HTERT RPE-1 (cell line): ENCODE results near the gene ARHGEF7.

ENCODE experiments used
- in situ Hi-C: fragments of 300-500 bp; cut with MboI; formaldehyde crosslinking; loops from 4 replicates; pipeline ENCODE4 v1.14.3; 2020; ENCODE audit warnings: low sequenced_read_pairs

The ARHGEF7 gene

GRCh38 chr13:111217641-111218040 lies 102.5 kb downstream of the ARHGEF7 start:
- in situ Hi-C loops: no loop called here

DNA sequence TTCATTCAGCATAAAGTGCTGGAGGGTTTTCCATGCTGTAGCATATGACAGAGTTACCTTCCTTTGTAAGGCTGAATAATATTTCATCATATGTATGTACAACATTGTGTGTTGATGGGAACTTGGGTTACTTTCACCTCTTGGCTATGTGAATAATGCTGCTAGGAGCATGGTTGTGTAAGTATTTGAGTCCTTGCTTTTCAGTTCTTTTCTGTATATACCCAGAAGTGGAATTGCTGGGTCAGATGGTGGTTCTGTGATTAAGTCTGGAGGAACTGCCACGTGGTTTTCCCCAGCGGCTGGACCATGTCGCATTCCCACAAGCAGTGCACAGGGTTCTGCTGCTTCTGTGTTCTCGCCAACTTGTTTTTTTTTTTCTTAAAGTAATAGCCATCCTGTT lies 104.2 kb downstream of the ARHGEF7 start:
- in situ Hi-C loops: no loop called here

DNA sequence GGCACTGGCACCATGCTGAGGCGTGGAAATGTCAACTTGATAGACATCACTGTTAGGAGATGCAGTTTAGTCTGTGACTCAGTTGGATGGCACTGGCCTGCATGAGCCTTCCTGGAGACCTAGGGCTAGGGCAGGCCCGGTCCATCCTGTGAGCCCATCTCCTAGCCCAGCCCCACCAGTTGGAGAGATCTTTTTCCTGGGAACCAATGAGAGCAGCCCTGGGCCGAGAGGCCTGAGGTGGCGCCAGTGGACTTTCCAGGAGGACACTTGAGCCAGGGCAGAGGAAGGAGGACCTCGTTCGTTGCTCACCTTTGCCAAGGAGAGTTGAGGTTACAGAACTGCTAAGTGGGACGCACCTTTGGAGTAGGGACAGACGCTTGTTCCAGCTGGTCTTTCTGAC lies 104.8 kb downstream of the ARHGEF7 start:
- in situ Hi-C loops: no loop called here

- in situ Hi-C loops: no loop called here
These were observed 110.1 kb downstream of the ARHGEF7 start for GRCh38 chr13:111225166-111225565.

- in situ Hi-C loops: no loop called here
These were observed 110.9 kb downstream of the ARHGEF7 start for GRCh38 chr13:111225810-111226546.

DNA sequence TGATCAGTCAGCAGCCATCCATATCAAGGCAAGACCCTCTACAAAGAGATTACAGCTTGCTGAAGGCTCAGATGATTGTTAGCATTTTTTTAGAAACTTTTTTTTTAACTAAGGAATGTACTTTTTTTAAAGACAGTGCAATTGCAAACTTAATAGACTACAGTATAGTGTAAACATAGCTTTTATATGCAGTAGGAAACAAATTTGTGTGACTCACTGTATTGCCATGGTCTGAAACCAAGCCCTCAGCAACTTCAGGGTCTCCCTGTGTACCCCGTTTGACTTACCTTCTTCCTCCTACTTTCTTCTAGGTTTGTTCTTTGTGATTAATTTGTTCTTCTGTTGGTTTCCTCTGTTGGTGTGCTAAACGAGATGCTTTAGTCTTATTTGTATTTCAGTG lies 112.3 kb downstream of the ARHGEF7 start:
- in situ Hi-C loops: no loop called here

- in situ Hi-C loops: no loop called here
These were observed 113.4 kb downstream of the ARHGEF7 start for GRCh38 chr13:111228262-111229144.

- in situ Hi-C loops: no loop called here
These were observed 115.3 kb downstream of the ARHGEF7 start for GRCh38 chr13:111230385-111230930.

GRCh38 chr13:111232191-111232590 lies 117.1 kb downstream of the ARHGEF7 start:
- in situ Hi-C loops: no loop called here

- in situ Hi-C loops: no loop called here
These were observed 118.0 kb downstream of the ARHGEF7 start for GRCh38 chr13:111233080-111233479.

DNA sequence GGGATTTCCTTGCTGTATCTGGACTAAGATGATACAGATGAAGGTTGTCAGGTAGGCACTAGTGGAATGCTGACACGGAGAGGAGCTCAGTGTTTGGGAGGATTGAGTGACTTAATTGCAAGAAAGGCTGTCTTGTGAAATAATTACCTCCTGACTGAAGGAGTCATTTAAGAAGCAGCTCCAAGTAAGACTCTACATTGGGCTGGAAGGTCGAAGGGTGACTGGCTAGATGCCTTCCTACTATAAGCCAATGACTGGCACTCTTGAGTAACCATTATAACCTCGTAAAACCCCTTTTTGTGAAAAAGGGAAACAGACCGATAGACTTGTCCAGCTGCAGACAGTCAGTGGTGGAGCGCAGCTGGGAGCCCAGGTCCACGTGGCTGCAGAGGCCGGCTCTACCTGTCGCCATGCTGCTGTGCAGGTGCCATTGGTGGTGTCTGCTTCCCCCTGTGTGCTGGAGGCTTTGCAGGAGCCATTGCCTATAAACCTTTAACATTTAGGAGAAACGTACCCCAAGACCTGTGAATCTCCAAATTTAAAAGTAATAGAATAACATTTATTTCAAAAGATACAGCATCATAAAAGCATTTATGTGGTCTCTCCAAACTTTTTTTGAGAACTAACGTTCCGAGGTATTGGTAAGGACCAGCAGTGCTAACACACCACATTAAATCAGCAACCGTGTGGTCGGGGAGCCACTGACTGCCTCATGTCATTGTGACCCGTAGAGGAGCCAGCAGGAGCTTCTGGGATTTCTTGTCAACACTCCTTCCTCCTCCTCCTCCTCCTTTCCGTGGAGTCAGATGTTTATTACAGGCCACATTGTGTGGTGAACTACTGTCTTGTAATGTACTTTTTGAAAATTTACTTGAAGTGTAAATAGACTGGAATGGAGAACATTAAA lies 124.9 kb downstream of the ARHGEF7 start:
- in situ Hi-C loops: no loop called here

DNA sequence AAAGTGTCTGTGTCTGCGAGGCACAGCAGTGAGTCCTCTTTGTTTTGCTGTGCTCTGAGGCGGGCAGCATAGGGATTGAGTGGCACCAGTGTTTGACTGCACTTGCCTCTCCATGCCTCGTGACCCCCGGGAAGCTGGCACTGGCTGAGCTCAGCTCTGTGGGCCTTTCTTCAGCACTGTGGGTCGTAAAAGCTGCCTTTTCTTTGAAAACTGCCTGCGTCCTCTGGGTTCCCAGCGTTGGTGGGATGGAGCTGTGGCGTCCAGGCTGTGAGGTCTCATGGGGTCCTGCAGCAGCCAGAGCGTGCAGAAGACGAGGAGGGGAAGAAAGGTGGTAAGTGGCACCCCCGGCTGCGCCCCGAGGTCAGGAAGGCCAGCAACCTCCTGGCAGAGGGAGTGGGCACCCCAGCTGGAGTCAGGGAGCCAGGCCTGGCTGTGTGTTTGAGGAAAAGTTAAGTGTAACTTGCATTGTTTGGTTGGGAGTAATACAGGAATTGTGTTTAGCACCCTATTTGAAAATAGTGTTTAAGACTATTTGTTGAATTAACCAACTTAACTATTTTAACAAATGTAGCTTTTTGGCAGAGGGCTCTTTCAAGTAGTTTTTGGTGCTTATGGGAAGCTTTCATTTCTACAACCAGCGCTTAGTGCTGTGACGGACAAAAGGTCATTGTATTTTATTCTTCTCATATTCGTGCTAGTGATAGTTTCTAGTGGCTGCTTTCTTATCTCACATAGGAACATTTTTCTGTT lies 126.1 kb downstream of the ARHGEF7 start:
- in situ Hi-C loops: no loop called here

DNA sequence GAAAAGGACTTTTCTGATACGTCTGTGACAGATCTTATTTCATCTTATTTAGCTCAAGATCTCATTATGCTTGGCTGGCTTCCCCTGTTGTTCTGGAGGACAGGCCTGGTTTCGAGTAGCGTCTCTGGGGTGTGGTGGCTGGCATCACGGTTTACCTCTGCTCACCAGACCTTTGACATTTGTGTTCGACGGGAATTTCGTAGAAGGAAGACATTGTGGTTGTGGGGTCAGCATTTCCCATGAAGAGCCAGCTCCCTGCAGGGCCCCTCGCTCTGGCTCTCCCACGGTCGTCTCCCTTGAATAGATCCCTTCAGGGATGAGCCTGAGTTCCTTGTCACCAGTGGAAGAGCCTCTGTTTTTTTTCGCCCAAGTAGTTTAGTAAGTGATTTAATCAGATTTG lies 126.8 kb downstream of the ARHGEF7 start:
- in situ Hi-C loops: no loop called here

DNA sequence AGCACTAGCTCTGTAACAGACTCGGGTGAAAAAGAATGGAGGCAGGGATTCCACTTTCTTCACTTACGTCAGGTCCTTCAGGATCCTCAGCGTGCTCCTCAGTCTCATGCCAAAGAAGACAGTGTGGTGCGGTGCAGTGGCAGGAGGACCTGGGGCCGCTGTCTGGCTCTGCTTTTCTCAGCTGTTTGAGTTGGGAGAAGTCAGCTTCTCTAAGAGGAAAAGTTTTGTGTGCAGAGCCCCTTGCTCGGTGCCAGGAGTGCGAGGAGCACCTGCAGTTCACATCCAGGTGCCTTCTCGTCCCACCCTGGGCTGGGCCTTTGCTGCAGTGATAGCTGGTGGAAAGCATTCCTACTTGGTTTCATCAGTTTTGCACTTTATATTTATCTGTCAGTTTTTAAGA lies 127.5 kb downstream of the ARHGEF7 start:
- in situ Hi-C loops: no loop called here

GRCh38 chr13:111243981-111244380 lies 128.9 kb downstream of the ARHGEF7 start:
- in situ Hi-C loops: no loop called here

DNA sequence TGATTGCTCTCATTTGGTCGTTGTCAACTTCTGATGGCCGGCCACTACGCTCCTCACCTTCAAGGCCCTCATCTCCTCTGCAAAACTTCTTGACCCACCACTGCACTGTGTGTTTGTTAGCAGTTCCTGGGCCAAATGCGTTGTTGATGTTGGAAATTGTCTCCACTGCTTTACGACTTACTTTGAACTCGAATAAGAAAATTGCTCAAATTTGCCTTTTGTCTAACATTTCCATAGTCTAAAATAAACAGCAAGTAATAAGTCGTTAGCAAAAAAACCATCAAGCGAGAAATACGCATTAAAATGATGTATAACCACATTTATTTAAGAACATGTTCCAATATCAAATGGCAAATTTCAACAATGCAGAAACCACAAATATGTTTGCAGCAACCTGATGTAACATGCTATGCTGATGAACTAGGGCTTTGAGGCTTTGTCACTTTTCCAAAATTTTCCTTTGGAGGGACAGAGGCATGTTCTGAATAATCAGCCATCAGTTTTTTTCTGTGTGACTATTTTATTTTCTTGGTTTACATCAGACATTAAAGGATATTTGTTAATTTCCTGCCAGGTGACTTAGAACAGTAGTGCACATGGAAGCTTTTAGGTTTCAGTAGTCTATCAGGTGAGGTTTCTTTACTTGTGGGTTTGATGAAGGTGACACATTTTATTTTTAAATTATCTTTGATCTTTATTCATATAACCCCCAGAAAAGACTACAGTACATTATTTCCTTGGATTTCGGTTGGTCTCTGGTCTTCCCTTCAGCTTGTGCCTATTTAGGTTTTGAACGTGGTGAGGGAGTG lies 130.7 kb downstream of the ARHGEF7 start:
- in situ Hi-C loops: no loop called here

DNA sequence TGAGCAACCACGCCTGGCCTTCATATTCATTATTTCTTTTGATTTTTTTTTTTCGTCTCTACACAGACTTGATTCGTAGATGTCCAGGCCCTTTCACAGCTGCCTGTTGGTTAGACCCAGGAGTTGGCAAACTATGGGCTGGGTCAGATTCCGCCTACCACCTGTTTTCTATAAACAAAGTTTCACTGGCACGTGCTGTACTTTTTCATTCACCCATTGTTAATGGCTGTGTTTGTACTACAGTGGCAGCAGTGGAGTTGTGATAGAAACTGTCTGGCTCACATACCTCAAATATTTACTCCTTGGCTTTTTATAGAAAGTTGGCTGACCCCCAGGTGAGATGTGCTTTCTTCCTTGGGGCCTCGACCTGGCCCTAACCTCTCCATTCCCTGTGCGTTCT lies 132.4 kb downstream of the ARHGEF7 start:
- in situ Hi-C loops: no loop called here

GRCh38 chr13:111248822-111249221 lies 133.7 kb downstream of the ARHGEF7 start:
- in situ Hi-C loops: no loop called here

DNA sequence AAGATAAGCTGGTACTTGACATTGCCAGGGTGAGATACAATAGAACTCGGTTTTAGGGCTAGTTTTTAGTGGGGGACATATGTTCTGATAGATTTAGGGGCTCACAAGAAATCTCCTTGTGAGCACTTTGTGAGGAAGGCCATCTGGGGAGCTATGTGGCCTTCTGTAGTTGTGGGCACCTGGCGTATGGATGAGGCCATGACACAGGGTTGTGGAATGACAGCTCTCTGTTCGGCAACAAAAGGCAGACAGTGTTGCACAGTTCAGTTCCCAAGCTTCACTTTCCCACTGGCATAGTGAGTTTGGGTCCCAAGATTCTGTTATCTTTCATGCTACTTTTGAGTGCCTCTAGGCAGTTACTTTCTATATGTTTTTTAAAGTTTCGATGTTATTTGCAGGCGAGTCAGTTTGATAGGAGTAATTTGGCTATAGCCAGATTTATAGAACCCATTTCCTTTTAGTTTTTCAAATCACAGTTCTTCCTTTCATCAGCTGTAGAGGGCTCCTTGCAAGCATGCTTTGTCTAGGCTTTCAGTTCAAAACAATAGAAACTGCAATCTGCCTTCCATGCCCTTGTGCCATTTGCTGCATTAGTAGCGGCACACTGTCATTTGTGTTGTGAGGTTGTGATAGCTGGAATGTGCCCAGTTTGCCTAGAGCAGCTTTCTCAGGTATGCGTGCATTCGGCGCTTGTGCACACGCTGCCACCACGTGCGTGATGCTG lies 134.7 kb downstream of the ARHGEF7 start:
- in situ Hi-C loops: no loop called here
